Adrenal gland (tissue), 5 donors: ENCODE data around the gene PIAS2.

Experiments
- CTCF ChIP-seq, 6 experiments: fragments of 450-650 bp in 4 of 6; fragments of 200-600 bp in 2 of 6; sonication (generic) in 1 of 6; IDR thresholded peaks; 1 replicate in 5 of 6; 2 replicates in 1 of 6; pipeline versions ENCODE4 v1.5.1 to v1.8.0; 2016 to 2021; ENCODE audit warnings: antibody characterized with exemption in 6 of 6, mild to moderate bottlenecking in 2 of 6, moderate library complexity in 1 of 6
- POLR2A ChIP-seq, 2 donors: fragments of 450-650 bp; IDR thresholded peaks; one replicate each; pipeline ENCODE4 v1.6.1; 2017; ENCODE audit warnings: antibody characterized with exemption in 2 of 2, mild to moderate bottlenecking in 2 of 2, moderate library complexity in 1 of 2
- donor health status: DM: no; HTN: no; CAD: no.

GRCh38 chr18:46916551-46917107 is 678 bp downstream of the PIAS2 start:
- TF ChIP-seq CTCF (IDR thresholded peaks at IDR 0.05) (no peak), POLR2A (IDR thresholded peaks at IDR 0.05) (no peak)
